Activated T-helper 1 cell treated with anti-CD3 and anti-CD28 coated beads, Interleukin-2, amount 50 U/mL, for 16 hours (primary cell): Measurements from ENCODE around the gene RBKS.

Experiments
- DNase-seq, 2 donors: peaks; one replicate each; pipeline ENCODE4 v3.0.0-alpha.2; 2020; ENCODE audit warnings: low read depth in 1 of 2, low spot score in 1 of 2

RBKS gene

GRCh38 chr2:27800856-27801255 lies 89.3 kb downstream of the RBKS start:
- no peak for DNase-seq

GRCh38 chr2:27799646-27800010 lies 90.6 kb downstream of the RBKS start:
- DNase-seq, result no peak

DNA sequence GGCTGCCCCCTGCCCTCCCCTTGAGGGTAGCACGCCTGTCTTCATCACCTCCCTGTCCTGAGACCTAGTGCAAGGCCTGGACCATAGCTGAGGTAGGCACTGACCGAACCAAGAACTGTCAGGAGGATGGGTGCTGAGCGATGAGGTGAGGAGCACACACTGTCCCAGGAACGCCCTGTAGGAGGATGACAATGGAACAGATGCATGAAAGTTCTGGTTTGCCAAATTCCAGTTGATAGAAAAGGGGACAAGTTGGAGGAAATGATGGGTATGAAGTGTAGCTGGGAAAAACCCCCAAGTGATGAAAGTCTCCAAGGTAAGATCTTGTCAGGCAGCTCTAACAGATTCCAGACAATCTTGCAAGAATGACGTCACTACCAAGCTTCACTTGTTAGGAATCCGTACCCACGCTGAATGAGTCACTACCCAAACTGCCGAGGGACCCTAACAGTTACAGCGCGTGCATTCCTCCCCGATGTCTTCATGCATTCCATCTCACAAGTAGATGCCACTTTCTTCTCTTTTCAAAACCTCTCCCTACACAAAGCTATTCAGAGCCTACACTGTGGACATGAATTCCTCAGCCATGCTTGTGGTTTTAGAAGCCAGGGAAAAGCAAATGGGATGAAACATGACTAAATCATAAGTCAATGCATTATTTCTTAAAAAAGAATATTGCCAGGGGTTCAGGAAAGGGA lies 91.1 kb downstream of the RBKS start:
- DNase-seq, result no peak

DNA sequence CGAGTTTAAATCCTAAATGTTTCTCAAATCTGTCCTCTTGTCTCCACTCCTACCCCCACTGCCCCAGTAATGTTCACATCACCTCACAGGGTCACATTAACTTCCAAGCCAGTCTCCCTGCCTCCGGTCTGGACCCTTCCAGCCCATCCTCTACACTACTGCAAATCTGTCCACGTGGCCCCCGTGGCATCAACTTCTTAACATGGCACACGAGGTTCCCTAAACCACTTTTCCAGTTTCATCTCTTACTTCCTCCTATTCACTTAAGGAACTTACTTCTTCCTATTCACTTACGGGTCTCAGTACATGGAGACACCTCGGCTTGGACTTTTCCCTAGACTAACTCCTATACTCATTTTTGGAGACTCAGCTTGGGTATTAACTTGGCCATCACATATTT lies 91.7 kb downstream of the RBKS start:
- DNase-seq, result no peak

GRCh38 chr2:27797841-27798240 lies 92.3 kb downstream of the RBKS start:
- no peak for DNase-seq

DNA sequence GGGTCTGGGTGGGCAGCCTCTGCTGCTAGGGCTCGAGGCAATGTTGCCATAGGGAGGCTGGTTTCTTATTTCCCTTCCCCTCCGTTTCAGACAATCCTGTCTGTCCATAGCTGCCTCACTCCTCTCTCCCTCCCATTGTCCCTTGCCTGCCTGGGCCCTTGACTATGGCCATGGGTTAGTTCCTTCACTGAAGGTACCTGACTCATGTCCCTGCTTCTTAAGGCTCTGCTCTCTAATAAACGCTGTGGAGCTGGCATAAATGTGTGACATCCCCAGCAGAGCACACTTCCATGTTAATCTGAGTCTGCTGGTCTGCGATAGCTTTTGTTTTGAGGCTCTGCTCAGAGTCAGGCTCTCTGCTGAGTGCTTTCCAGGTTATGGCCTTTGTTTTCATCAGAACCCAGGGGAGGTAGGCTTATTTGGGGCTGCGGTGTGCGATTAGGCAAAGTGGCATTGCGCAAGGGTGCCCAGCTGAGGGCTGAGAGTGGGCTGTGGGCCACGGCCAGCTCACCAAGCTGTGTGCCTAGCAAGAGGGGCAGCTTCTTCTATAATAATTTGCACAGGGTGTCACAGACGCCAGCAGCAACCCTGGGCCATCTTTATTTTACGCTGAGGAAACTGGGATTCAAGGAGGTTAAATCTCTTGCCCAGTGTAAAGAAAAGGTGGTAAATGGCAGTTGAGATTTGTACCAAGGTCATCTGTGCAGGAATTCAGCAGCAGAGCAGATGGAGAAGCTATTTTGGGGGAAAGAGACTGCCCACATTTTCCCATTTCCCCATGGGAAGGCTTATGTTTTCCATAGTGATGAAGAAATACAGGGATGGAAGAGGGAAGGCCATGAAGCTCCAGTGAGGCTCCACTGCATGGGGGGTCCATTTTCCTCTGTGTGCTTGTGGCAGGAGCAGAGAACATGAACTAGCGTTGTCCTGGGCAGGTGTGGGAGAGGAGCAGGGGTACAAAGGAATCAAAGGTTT lies 93.1 kb downstream of the RBKS start:
- DNase-seq, result no peak

DNA sequence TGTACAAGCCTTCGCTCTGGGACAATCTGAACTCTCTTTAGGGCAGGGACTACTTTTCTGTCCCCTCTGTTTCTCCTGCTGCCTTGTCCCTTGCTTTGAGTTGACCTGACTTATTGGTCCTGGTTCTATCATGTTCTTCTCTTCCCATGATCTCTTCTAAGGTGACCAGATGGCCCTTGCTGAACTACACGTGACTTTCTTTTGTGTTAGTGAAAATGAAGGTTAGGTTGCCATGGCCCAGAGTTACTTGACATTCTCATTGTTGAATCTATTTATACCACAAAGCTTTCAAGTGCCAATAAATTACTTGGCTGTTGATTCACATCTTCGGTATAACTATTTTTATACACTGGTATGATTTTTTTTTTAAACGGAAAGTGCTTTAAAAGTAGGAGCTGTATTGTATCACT lies 94.3 kb downstream of the RBKS start:
- no peak for DNase-seq

DNA sequence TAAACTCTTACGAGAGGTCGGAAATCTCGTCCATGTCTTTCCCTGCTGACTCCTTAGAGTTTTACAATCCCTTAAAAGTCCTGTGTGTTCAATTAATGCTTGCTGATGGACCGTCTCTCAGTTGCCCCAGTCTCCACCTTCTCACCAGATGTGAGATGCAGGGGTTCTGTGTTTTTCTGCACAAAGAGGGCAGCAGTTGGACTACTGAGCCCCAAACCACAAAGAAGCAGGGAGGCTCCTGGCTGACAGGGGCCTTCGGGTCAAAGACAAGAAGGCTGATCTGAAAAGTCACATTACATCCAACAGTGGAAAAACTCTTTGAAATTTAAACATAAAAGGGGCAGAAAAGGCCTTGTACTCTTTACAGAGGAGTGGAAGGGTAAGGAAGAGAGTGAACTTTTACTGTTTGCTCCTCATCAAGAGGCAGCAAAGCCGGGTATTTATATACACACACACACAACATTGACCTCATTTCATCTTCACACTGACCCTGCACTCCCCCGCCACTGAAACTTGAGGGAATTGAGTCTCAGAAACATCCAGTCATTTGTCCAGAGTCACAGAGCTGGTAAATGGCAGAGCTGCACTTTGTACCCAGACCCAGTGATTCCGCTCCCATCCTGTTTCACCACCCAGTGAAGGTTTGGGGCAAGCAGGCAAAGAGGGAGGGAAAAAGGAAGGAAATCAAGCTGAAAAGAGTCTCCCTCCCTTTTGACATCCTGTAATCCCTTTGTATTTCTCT lies 94.9 kb downstream of the RBKS start:
- DNase-seq, result no peak

DNA sequence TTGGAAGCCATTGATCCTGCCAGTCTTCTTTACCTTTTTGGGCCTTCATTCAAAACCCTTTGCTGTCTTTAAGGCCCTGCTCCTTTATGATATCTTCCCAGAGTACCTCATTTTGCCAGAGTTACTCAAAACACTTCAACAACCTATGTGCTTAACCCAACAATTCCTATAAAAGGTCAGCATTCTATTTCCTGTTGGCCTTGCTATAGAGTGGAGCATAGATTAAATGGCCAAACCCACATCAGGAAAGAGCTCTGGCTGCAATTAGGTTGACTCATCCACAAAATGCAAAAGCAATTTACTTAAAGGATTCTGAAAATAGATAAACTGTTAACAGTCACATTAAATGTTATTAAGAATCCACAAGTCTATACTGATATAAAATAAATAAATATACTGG lies 97.4 kb downstream of the RBKS start:
- no peak for DNase-seq

DNA sequence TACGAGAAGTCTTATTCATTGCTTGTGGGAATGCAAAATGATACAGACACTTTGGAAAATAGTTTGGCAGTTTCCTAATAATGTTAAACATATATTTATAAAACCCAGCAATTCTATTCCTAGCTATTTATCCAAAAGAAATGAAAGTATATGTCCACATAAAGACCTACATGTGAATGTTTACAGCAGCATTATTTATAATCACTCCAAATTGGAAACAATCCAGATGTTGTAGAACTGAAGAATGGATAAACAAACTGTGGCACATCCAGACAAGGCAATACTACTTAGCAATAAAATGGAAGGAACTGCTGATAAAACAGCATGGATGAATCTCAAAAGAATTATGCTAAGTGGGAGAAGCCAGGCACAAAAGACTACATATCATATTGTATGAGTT lies 99.4 kb downstream of the RBKS start:
- DNase-seq, result no peak

DNA sequence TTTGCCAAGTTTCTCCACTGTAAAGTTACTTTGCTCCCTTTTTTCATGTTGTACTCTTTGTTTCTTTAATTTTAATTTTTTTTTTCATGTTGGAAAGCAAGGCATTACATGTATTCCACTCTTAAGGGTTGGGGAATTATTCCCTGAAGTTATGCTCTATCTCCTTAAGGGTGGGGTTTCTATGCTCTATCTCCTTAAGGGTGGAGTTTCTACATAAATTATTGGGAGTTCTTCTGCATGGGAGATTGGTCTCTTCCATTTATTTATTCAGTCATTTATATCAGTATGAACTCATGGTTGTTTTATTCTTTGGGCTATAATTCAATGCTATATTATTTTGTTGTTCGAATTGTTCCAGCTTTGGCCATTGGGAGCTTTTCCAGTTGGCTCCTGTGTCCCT lies 107.5 kb downstream of the RBKS start:
- DNase-seq, result no peak

GRCh38 chr2:27781496-27781895 lies 108.7 kb downstream of the RBKS start:
- no peak for DNase-seq

GRCh38 chr2:27779417-27780055 lies 110.7 kb downstream of the RBKS start:
- no peak for DNase-seq

GRCh38 chr2:27776696-27777095 lies 113.5 kb downstream of the RBKS start:
- DNase-seq, result no peak

- no peak for DNase-seq
Observed at GRCh38 chr2:27776097-27776496, 114.1 kb downstream of the RBKS start.

- no peak for DNase-seq
Observed at GRCh38 chr2:27773959-27774358, 116.2 kb downstream of the RBKS start.

GRCh38 chr2:27772804-27773203 lies 117.4 kb downstream of the RBKS start:
- no peak for DNase-seq

- DNase-seq, result peak; percentile 82 to 86
Observed at GRCh38 chr2:27771548-27772335, 118.4 kb downstream of the RBKS start, which contains the start of gene MRPL33. Gene MRPL33 (plus strand): TSS chr2:27771719. CDS start chr2:27771778, 59 bp downstream.

- DNase-seq, result no peak
Observed at GRCh38 chr2:27771202-27771547, 119.0 kb downstream of the RBKS start.

DNA sequence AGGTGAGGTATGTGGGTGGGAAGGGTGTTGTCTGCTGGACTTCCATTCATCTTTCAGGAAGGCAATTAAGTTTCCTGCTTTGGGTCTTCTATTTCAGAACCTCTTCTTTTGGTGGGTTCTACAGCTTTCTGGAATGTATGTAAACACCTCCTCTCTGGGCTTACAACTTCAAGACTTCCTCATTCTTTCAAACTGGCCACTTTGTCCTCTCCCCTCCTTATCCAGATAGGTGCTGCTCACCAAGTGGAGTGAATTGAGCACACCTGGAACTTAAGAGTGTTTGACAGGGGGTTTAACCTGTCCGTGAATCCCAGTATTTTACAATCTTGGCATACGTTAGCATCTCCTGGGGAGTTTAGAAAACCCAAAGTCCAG lies 123.9 kb downstream of the RBKS start:
- DNase-seq, result no peak
